GM18517 (cell line): Measurements from ENCODE around the gene EFCAB10.
"Not testable (repeated sequence)": the region's sequence is repeated elsewhere in the genome, so short reads cannot be mapped to it uniquely, and the experiment has no call there.

Source experiments
- ATAC-seq: cut with Tn5 transposase; IDR thresholded peaks from one replicate; pipeline ENCODE4 v1.9.1; 2021; ENCODE audit warnings: mild to moderate bottlenecking, moderate library complexity; ENCODE audit not compliant: unreplicated experiment

Gene EFCAB10

DNA sequence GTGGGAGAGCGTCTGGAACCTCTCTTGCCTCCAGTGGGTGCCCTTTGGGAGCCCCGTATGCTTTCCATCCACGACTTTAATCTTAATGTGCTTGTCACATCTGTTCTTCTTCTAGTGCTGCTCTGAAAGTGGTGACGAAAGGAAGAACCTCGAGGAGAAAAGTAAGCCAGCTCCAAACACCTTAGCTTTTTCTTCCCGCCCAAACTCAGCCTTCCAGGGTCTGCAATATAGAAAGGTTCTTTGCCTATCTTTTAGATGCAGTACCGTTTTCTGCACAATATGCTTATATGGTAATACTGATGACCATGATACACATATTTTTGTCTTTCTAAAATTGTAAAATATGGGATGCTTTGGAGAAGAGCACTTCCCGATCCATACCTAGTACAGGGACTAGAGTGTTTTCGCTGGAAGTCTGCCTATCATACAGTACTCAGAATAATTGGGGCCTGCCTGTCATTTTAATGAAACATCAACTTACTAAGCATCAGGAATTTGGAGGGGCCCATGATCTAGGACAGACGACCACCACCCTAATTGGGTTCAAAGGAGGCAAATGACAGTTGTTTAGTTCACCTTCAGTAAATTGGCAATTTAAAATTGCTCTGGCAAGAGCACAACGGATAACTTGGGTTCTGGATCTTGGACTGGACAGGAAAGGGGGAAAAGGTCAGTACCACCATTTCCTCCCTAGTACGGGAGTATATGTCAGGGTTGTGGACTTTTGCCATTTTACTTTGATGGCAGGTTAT, 48.4 kb downstream of the EFCAB10 start:
- ATAC-seq, result no peak

DNA sequence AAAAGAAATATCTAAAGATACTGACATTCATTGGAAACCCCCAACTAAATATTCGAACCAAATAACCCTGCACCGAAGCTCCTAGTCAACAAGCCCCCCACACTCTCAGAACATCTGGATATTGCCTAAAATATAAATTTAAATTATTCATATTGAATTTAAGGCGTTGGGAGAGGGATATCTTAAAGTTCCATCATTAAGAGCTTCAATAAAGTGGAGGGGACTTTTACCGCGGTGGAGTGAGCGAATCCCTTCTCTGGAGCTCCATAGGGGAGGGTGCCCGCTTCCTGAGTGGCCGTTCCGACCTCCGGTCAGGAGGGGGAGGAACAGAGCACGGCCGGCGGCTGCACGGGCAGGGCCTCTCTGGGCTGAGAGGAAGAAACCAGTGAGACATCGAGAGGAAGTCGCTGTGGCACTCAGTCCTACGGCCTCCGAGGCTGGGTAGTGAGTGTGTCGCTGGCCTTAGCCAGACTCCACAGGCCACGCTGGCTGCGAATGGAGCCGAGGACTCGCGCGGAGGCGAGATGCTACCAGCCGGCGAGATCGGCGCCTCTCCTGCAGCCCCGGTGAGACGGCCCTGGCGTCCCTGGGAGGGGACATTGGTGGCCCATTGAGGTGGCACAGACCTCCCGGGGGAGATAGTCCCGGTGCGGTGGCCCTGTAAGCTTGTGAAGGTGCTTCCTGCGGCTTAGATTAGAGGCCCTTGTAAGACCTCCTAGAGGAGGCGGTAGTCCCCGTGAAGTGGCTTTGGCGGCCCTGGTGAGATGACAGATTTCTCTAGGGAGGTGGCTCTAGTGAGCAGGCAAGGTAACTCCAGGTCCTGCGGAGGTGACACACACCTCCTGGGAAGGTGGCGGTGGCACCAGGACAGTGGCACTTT, 49.3 kb downstream of the EFCAB10 start, which contains the start of gene RINT1:
Gene RINT1 (plus strand): TSS at position 410 of the 880 bp plus-strand sequence. CDS start 115 bp downstream, at position 525.
- ATAC-seq, result peak; percentile 95

DNA sequence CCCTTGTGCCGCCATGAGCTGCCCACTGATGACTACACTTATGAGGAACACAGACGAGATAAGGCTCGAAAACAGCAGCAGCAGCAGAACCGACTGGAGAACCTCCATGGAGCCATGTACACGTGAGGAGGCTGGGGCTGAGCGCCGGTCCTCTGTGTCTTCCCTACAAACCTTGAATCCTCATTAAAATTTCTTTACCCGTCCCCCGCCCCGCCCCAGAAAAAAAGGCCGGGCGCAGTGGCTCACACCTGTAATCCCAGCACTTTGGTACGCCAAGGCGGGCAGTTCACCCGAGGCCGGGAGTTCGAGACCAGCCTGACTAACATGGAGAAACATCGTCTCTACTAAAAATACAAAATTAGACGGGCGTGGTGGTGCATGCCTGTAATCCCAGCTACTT, 50.7 kb downstream of the EFCAB10 start:
- no peak for ATAC-seq

DNA sequence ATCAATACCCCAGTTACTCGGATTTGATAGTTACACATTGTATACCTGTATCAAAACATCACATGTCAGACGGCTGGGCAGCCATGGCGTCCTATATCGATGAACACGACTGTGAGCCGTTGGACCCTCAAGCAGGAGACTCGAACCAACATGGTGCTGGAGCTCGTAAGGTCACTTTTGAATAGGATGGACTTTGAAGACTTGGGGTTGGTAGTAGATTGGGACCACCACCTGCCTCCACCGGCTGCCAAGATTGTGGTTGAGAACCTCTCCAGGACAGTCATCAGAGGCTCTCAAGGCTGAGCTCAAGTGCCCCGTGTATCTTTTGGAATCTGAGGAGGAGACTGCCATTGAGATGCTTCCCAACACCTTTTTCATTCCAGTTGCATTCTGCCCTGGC, 51.2 kb downstream of the EFCAB10 start:
- ATAC-seq, result no peak

DNA sequence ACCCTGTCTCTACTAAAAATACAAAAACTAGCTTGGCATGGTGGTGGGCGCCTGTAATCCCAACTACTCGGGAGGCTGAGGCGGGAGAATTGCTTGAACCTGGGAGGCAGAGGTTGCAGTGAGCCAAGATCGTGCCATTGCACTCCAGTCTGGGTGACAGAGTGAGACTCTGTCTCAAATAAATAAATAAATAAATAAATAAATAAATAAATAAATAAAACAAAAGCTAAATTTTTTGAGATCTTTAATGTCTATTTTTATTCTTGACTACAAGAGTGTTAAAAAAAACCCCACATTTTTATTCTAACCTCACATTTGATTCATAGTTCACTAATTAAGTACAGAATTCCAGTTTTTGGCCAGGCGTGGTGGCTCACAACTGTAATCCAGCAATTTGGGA, 53.6 kb downstream of the EFCAB10 start:
- ATAC-seq, result not testable (repeated sequence)

DNA sequence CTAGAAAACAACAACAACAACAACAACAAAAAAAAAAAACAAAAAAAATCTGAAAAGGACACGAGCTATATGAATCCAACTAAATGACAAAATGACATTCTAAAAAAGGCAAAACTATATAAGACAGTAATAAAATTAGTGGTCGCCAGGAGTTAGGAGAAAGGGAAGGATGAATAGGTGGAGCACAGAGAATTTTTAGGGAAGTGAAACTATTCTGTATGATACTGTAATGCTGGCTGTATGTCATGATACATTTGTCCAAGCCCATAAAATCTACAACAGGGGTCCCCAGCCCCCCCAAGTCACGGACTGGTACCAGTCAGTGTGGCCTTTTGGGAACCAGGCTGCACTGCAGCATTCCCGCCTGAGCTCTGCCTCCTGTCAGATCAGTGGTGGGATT, 56.5 kb downstream of the EFCAB10 start:
- no peak for ATAC-seq

DNA sequence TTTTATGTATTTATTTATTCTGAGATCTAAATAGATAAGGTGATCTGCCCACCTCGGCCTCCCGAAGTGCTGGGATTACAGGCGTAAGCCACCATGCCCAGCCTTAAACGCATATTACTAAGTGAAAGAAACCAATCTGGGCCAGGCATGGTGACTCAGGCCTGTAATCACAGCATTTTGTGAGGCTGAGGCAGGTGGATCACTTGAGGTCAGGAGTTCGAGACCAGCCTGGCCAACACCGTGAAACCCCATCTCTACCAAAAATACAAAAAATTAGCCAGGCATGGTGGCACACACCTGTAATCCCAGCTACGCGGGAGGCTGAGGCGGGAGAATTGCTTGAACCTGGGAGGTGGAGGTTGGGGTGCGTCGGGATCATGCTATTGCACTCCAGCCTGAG, 56.9 kb downstream of the EFCAB10 start:
- ATAC-seq, result not testable (repeated sequence)

DNA sequence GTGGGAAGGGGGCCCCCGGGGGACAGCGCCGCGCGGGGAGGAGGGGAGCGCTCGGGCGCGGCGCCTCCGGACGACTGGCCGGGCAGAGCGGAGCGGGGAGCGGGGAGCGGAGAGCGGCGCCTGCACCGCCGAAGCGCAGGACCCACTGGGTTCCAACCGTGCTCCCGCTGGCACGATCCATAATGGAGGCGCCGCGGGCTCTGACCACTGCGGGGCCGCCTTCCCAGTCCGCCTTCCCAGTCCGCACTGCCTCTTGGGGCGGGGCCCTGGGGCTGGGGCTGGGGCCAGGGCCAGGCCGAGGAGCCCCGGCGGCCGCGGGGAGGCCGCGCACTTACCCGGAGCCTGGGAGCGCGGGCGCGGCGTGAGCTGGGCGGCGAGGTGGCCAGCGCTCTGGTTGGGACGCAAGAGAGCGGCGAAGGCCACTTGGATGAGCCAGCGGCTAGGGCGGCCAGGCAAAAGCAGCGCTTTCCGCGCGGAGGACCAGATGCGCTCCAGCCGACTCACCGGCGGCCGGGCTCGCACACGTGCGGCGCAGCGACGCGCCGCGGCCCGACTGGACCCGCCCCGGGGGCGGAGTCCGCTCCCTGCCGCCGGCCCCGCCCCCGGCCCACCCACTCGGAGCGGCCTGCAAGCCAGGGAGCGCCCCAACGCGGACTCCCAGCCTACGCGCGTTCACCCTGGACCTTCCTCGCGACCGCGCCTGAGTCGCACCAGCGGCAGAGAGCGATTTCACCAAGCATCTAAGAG, 59.4 kb downstream of the EFCAB10 start, which contains the start of gene PUS7:
Gene PUS7 (minus strand): TSS at position 555 of the 747 bp plus-strand sequence. CDS start 13,759 bp downstream, outside the sequence.
- ATAC-seq, result peak; percentile 72

DNA sequence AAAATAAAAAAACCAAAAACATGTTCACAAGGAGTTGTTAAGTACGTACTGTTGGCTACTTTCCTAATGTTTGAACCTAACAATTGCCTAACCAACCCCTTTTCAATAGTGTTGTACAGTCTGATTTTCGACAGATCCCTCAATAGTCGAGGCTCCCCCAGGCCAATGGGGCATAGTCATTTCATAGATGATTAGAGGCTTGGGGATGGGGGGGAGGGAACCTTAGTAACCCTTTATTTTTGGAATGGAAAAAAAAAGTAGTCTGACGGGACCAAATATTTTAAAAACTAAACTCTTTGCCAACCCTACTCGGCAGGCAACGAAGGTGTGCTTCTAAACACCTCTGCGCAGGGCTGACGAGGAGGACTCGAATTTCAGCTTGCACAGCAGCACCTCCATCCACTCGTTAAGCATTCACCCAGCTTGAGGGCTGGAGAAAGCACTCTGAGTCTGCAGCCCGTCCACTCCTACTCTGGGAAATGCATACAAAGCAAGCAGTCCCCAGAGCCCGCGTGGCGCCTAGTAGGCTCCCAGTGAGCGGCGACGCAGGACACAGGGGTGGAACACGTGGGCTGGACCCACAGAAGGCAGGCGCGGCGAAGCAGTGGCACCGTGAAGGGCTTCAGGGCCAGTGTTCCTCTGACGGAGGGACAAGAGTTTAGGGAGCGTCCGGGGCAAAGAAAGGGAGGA, 60.1 kb downstream of the EFCAB10 start:
- ATAC-seq, result peak; percentile 24

DNA sequence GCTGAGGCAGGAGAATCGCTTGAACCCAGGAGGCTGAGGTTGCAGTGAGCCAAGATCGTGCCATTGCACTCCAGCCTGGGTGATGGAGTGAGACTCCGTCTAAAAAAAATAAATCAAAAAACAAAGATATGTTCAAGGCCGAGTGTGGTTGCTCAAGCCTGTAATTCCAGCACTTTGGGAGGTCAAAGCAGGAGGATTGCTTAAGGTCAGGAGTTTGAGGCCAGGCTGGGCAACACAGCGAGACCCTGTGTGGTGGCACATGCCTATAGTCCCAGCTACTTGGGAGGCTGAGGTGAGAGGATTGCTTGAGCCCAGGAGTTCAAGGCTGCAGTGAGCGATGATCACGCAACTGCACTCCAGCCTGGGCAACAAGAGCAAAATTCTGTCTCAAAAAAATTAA, 60.7 kb downstream of the EFCAB10 start:
- not testable (repeated sequence) for ATAC-seq

DNA sequence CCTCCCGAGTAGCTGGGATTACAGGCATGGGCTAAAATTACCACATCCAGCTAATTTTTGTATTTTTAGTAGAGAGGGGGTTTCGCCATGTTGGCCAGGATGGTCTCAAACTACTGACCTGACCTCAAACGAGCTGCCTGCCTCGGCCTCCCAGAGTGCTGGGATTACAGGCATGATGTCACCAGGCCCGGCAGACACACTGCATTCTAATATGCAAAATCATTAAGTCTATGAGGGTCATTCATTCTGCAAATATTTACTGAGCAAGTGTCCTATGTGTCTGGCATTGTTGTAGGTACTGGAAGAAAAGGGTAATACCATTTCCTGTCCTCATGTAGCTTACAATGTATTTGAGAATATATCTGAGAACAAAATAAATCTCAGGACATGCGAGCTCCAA, 61.9 kb downstream of the EFCAB10 start:
- ATAC-seq, result no peak

DNA sequence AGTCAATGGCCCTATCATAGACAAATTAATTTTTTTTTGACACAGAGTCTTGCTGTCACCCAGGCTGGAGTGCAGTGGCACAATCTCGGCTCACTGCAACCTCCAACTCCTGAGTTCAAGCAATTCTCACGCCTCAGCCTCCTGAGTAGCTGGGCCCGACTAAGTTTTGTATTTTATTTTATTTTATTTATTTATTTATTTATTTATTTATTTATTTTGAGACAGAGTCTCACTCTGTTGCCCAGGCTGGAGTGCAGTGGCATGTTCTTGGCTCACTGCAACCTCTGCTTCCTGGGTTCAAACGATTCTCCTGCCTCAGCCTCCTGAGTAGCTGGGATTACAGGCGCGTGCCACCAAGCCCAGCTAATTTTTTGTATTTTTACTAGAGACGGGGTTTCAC, 65.7 kb downstream of the EFCAB10 start:
- ATAC-seq, result not testable (repeated sequence)
